ENCODE data around the gene MDGA2.

Gene MDGA2

GRCh38 chr14:47665337-47666134 is 9.9 kb downstream of the MDGA2 start:
- no peak overlapping the region for H3K4me3 ChIP-seq (ENCODE audit: low read depth, low read length)
- no peak for TF ChIP-seq CTCF (IDR thresholded peaks at IDR 0.05; ENCODE audit: insufficient read depth, low read depth, low read length, missing control alignments)
- no peak for DNase-seq (ENCODE audit: low read depth)

GRCh38 chr14:47662466-47662865 is 12.9 kb downstream of the MDGA2 start:
- H3K4me3 ChIP-seq (ENCODE audit: low read depth, low read length), result no peak overlapping the region
- DNase-seq (ENCODE audit: low read depth), result no peak
- TF ChIP-seq CTCF (IDR thresholded peaks at IDR 0.05; ENCODE audit: insufficient read depth, low read depth, low read length, missing control alignments), result no peak

GRCh38 chr14:47660158-47660557 is 15.2 kb downstream of the MDGA2 start:
- no peak for TF ChIP-seq CTCF (IDR thresholded peaks at IDR 0.05; ENCODE audit: insufficient read depth, low read depth, low read length, missing control alignments)
- DNase-seq (ENCODE audit: low read depth), result no peak
- H3K4me3 ChIP-seq (ENCODE audit: low read depth, low read length), result no peak overlapping the region

- no peak for TF ChIP-seq CTCF (IDR thresholded peaks at IDR 0.05; ENCODE audit: insufficient read depth, low read depth, low read length, missing control alignments)
- H3K4me3 ChIP-seq (ENCODE audit: low read depth, low read length), result no peak overlapping the region
These were observed 17.4 kb downstream of the MDGA2 start for GRCh38 chr14:47658041-47658440.

GRCh38 chr14:47657143-47657542 is 18.3 kb downstream of the MDGA2 start:
- H3K4me3 ChIP-seq (ENCODE audit: low read depth, low read length), result no peak overlapping the region
- TF ChIP-seq CTCF (IDR thresholded peaks at IDR 0.05; ENCODE audit: insufficient read depth, low read depth, low read length, missing control alignments), result no peak
- no peak for DNase-seq (ENCODE audit: low read depth)

More at GRCh38 chr14:47658041-47658440, 17.4 kb downstream of the MDGA2 start:
- DNase-seq (ENCODE audit: low read depth), result no peak

- no peak for DNase-seq (ENCODE audit: low read depth)
- H3K4me3 ChIP-seq (ENCODE audit: low read depth, low read length), result no peak overlapping the region
- no peak for TF ChIP-seq CTCF (IDR thresholded peaks at IDR 0.05; ENCODE audit: insufficient read depth, low read depth, low read length, missing control alignments)
These were observed 24.1 kb downstream of the MDGA2 start for GRCh38 chr14:47651337-47651736.

- DNase-seq (ENCODE audit: low read depth), result no peak
These were observed 37.7 kb downstream of the MDGA2 start for GRCh38 chr14:47637753-47638152.

More at GRCh38 chr14:47637753-47638152, 37.7 kb downstream of the MDGA2 start:
- no peak overlapping the region for H3K4me3 ChIP-seq (ENCODE audit: low read depth, low read length)
- no peak for TF ChIP-seq CTCF (IDR thresholded peaks at IDR 0.05; ENCODE audit: insufficient read depth, low read depth, low read length, missing control alignments)
